Cardiac fibroblast (primary cell): Measurements from ENCODE around the gene AKIRIN2.

Experiments
- DNase-seq, 2 donors: peaks; one replicate each; pipeline versions ENCODE4 v3.0.0 to v3.0.0-alpha.2; 2010; ENCODE audit warnings: low read depth in 2 of 2
- H3K4me3 ChIP-seq, 2 donors: replicated peaks in 1 of 2; 1 replicate in 1 of 2; 2 replicates in 1 of 2; pipeline ENCODE4 v1.5.1; 2011; ENCODE audit warnings: low read depth in 2 of 2, low read length in 2 of 2, mild to moderate bottlenecking in 2 of 2, moderate library complexity in 1 of 2
- TF ChIP-seq, protein P1 (sequence below): IDR thresholded peaks from one replicate; pipeline ENCODE4 v1.5.1; 2011; ENCODE audit warnings: low read depth, mild to moderate bottlenecking, low read length, inconsistent platforms

AKIRIN2 gene

DNA sequence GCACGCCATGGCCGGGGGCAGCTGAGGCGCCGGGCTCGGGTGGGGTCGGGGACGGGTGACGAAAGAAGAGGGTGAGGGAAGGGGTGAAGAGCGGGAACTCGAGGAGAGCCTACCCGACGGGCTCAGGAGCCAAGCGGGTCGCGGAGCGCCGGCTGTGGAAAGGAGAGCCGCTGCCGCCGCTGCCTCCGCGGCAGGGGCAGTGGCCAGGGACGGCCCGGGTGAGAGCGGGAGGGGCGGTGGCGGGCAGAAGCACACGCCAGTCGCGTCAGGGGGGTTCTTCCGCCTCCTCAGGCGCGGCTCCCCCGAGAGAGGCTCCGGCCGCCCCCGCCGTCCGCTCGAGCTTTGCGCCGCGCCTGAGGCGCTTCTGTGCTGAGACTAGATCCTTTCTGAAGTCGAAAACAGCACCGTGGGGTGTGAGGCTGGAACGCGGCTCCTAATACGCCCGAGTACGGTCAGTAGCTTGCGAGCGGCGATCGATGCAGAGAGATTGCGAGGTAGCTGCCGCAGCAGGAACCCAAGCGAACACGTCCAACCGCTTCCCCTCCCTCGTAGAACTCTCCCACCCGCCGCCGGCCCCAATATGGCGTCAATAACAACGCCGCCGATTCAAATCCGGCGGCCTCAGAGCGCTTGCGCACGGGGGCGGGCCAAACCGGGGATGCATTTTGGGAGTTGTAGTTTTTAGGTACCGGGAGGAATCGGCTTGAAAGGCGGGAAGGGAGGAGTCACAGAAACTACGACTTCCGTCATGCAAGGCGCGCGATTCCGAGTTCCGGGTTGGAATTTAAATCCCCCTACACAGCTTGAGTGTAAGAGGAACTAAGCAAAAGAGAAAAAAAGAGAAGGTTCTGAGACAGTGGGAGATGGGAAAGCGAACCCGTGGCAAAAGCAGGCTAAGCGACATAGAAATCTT lies at the start of gene AKIRIN2:
Gene AKIRIN2 (minus strand): TSS at position 558 of the 913 bp plus-strand sequence. CDS start 549 bp downstream, at position 9.
- H3K4me3 ChIP-seq, result peak within 1 kb of the TSS; percentile 73 to 90
- DNase-seq, result peak; percentile 100
- TF ChIP-seq, protein P1, sequence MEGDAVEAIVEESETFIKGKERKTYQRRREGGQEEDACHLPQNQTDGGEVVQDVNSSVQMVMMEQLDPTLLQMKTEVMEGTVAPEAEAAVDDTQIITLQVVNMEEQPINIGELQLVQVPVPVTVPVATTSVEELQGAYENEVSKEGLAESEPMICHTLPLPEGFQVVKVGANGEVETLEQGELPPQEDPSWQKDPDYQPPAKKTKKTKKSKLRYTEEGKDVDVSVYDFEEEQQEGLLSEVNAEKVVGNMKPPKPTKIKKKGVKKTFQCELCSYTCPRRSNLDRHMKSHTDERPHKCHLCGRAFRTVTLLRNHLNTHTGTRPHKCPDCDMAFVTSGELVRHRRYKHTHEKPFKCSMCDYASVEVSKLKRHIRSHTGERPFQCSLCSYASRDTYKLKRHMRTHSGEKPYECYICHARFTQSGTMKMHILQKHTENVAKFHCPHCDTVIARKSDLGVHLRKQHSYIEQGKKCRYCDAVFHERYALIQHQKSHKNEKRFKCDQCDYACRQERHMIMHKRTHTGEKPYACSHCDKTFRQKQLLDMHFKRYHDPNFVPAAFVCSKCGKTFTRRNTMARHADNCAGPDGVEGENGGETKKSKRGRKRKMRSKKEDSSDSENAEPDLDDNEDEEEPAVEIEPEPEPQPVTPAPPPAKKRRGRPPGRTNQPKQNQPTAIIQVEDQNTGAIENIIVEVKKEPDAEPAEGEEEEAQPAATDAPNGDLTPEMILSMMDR, result no peak

DNA sequence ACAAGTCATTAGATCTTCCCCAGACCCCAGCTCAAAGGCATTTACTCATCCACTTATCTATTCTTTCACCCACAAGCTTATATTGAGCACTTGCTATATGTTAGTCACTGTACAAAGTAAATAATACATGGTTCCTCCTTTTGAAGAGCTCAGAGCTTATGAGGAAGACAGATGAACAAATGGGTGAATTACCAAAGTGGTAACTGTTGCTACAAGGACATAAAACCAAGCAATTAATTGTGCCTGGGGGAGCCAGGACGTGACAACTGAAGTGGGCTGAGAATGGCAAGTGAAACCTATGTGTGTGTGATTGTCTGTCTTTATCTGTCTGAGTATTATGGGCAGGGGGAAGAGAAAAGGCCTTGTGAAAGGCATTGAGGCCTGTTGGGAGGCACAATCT lies 45.6 kb upstream of the AKIRIN2 start:
- TF ChIP-seq, protein P1, result no peak
- H3K4me3 ChIP-seq, result no peak overlapping the region
- no peak for DNase-seq

DNA sequence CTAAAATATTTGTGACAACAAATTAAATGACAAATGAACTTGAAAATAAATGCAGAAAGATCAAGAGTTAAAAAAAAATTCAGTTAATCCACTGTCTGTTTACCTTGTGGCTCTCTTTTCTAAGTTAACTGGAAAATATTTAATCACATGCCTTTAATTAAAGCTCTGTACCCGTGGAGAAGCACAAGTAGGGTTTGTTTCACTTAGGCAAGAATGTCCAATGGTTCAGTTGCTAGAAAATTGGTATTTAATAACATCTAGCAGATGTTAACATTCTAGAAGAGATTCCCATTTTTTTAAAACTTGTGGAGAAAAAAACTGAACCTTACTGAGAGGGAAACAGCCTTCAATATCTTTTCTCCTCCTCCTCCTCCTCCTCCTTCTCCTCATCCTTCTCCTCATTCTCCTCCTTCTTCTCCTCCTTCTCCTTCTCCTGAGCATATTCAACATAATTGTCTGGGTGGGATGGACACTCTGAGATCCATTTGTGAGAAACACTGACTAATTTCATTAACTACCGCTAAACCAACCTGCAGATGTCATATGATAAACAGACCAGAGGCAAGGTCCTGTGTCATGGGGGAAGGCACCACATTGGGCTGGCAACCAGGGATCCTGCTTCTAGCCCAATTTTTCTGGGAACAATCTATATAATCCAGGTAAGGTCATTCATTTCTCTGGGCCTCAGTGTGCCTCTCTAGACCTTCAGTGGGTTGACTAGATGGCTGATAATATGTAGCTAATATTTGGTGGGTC lies 44.1 kb upstream of the AKIRIN2 start:
- DNase-seq, result no peak
- TF ChIP-seq, protein P1, result no peak
- no peak overlapping the region for H3K4me3 ChIP-seq

DNA sequence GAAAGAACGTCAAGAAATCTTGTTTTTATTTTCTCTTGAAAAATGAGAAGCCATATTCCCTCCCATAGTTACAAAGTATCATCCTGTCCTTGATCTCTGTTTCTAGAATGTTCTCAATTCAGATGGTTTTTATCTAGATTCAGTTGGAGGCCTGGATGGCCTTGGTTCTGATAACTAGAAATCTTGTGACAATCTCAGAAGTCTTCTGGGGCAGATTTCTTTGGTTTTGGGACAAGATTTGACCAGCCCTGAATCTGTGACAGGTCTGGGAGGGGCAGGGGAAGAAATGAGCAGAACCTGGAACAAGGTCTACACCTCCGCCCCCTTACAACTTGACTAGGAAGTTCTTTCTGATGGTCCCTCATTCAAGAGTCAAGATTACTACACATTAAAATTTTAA lies 41.4 kb upstream of the AKIRIN2 start:
- no peak for DNase-seq
- H3K4me3 ChIP-seq, result no peak overlapping the region
- TF ChIP-seq, protein P1, result no peak

DNA sequence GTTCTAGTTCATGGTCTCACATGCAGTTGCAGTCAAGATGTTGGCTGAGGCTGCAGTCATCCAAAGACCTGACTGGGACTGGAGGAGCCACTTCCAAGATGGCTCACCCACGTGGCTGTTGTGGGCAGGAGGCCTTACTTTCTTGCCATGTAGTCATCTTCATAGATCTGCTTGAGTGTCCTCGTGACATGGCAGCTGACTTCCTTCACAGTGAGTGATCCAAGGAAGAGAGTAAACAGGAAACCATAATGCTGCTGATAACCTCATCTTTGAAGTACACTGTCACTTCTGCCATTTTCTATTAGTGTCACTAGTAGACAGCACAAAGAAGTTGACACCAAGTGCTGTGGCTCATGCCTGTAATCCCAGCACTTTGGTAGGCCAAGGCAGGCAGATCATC lies 40.1 kb upstream of the AKIRIN2 start:
- H3K4me3 ChIP-seq, result no peak overlapping the region
- DNase-seq, result no peak
- TF ChIP-seq, protein P1, result no peak

DNA sequence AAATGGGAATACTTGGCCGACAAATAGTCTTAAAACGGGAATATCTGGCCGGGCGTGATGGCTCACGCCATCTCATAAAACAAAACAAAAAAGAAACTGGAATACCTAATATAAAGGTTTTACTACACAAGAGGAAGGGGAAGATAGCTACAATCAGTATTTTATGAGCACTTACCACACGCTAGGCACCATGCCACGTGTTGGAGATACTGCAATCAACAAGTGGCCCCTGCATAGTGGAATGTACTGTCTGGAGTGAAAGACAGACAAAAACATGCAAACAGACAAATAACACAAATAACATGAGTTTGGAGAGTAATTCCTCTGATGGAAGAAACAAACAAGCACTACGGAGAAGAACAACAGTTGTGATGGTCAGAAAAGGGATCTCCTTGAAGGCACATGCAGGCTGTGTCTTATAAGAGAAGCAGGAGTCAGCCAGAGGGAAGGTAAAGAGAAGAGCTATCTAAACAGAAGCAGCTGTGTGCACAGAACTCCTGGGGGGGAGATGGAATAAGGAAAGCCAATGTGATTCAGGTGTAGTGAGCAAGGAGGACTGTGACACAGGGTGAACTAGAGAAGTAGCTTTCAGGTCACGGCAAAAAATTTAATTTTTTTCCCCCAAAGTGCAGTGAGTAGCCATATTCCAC lies 39.1 kb upstream of the AKIRIN2 start:
- no peak for DNase-seq
- H3K4me3 ChIP-seq, result no peak overlapping the region
- TF ChIP-seq, protein P1, result no peak
